ENCODE measurements around the gene ATRAID.

DNA sequence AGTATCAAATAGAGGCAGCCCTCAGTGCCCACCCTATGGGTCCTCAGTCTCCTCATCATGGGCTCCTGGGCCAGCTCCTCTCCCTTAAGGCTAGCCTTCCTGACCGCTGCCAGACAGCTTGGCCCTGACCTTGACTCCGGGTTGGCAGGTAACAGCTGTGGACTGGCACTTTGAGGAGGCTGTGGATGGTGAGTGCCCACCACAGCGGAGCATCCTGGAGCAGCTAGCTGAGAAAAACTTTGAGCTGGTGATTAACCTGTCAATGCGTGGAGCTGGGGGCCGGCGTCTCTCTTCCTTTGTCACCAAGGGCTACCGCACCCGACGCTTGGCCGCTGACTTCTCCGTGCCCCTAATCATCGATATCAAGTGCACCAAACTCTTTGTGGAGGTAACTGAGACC, 24.3 kb downstream of the ATRAID start:
- TF ChIP-seq, protein P1, sequence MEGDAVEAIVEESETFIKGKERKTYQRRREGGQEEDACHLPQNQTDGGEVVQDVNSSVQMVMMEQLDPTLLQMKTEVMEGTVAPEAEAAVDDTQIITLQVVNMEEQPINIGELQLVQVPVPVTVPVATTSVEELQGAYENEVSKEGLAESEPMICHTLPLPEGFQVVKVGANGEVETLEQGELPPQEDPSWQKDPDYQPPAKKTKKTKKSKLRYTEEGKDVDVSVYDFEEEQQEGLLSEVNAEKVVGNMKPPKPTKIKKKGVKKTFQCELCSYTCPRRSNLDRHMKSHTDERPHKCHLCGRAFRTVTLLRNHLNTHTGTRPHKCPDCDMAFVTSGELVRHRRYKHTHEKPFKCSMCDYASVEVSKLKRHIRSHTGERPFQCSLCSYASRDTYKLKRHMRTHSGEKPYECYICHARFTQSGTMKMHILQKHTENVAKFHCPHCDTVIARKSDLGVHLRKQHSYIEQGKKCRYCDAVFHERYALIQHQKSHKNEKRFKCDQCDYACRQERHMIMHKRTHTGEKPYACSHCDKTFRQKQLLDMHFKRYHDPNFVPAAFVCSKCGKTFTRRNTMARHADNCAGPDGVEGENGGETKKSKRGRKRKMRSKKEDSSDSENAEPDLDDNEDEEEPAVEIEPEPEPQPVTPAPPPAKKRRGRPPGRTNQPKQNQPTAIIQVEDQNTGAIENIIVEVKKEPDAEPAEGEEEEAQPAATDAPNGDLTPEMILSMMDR (IDR thresholded peaks at IDR 0.05; ENCODE audit: extremely low read depth in 1 of 2, insufficient read depth in 1 of 2, low read depth in 1 of 2, low read length in 2 of 2): no peak
- no peak for TF ChIP-seq POLR2A (IDR thresholded peaks at IDR 0.05; ENCODE audit: low read depth, low read length)

Measured in endothelial cell of umbilical vein (primary cell).